Lower leg skin (tissue), 4 donors: Measurements from ENCODE around the gene RERE. TPM values are rescaled to one million over a fixed set of nuclear protein-coding genes. Genes with fewer than 3 reads are reported as not detected.

Source experiments
- DNase-seq, 2 donors: peaks; one replicate each; pipeline ENCODE4 v3.0.0-alpha.2; 2019; ENCODE audit warnings: low spot score in 2 of 2
- H3K4me3 ChIP-seq: fragments of 200-600 bp; sonication (generic); 2 replicates; pipeline ENCODE4 v1.5.1; 2017; ENCODE audit warnings: mild to moderate bottlenecking, low read depth; ENCODE audit not compliant: poor library complexity, severe bottlenecking
- POLR2A ChIP-seq, 2 donors: fragments of 450-650 bp; IDR thresholded peaks; one replicate each; pipeline ENCODE4 v1.6.1; 2016 to 2017; ENCODE audit warnings: antibody characterized with exemption in 2 of 2, mild to moderate bottlenecking in 1 of 2, moderate library complexity in 1 of 2
- WGBS, 2 donors: methylation state at CpG; one replicate each; pipeline ENCODE4 v1.1.5; 2018; 5-methylcytosine and 5-hydroxymethylcytosine counted together
- intact Hi-C: fragments of 100-400 bp; cut with DNase I; formaldehyde crosslinking; loops from one replicate; pipeline ENCODE4 v1.15.0; 2023; ENCODE audit warnings: low total_unique reads
- total RNA-seq, 4 donors: library from RNA; depleted of rRNA; stranded (reverse); fragments of >200 nt; gene quantifications; one replicate each; pipeline ENCODE4 v1.1.0, GENCODE V29; 2016
- TF ChIP-seq, protein P1 (sequence below), 3 donors: fragments of 450-650 bp; IDR thresholded peaks; one replicate each; pipeline ENCODE4 v1.5.1; 2016; ENCODE audit warnings: antibody characterized with exemption in 3 of 3, mild to moderate bottlenecking in 3 of 3, moderate library complexity in 2 of 3

Gene RERE
- total RNA-seq, 4 donors from 2014 or later: 41.0 to 84.9 (median 76.8) TPM

GRCh38 chr1:8693107-8693506 is 124.3 kb downstream of the RERE start:
- intact Hi-C loops: no loop called here
- WGBS, 2 donors: 90 to 93% methylated on average over 3 of the region's 3 CpGs
- no peak overlapping the region for H3K4me3 ChIP-seq
- TF ChIP-seq, protein P1, sequence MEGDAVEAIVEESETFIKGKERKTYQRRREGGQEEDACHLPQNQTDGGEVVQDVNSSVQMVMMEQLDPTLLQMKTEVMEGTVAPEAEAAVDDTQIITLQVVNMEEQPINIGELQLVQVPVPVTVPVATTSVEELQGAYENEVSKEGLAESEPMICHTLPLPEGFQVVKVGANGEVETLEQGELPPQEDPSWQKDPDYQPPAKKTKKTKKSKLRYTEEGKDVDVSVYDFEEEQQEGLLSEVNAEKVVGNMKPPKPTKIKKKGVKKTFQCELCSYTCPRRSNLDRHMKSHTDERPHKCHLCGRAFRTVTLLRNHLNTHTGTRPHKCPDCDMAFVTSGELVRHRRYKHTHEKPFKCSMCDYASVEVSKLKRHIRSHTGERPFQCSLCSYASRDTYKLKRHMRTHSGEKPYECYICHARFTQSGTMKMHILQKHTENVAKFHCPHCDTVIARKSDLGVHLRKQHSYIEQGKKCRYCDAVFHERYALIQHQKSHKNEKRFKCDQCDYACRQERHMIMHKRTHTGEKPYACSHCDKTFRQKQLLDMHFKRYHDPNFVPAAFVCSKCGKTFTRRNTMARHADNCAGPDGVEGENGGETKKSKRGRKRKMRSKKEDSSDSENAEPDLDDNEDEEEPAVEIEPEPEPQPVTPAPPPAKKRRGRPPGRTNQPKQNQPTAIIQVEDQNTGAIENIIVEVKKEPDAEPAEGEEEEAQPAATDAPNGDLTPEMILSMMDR (IDR thresholded peaks at IDR 0.05): no peak
- no peak for TF ChIP-seq POLR2A (IDR thresholded peaks at IDR 0.05)
- no peak for DNase-seq

DNA sequence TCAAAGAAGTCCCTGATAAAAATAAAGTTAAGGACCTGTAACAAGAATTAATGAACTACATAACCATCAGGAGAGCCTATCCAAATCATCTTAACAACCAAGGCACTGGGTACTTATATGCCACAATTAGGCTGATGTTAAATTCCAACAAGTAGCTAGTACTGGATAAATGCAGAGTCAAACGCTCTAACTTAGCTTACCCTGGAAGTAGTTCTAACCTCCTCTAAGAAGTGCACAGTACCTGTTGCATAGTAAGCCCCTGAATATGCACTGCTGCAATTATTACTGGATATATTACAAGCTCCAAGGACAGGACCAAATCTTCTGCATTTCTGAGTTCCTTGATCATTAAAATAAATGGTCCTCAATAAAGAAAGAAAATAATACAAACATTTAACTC is 125.8 kb downstream of the RERE start:
- 89 to 93% methylated on average over 1 of the region's 1 CpG for WGBS, 2 donors
- TF ChIP-seq, protein P1 (IDR thresholded peaks at IDR 0.05): no peak
- TF ChIP-seq POLR2A (IDR thresholded peaks at IDR 0.05): no peak
- no peak for DNase-seq
- H3K4me3 ChIP-seq: no peak overlapping the region
- intact Hi-C loops: no loop called here

DNA sequence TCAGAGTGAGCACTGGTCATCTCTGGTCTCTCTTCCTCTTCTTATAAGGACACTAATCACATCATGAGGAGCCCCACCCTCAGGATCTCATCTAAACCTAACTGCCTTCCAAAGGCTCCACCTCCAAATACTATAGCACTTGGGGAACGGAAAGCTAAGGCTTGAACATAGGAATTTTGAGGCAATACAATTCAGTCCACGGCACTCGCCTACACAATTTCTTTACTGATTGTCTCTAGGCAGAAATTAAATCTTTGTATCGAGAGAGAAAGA is 127.3 kb downstream of the RERE start:
- no peak overlapping the region for H3K4me3 ChIP-seq
- WGBS, 2 donors: 97 to 98% methylated on average over 4 of the region's 4 CpGs
- DNase-seq: no peak
- TF ChIP-seq POLR2A (IDR thresholded peaks at IDR 0.05): no peak
- TF ChIP-seq, protein P1 (IDR thresholded peaks at IDR 0.05): no peak
- intact Hi-C loops: no loop called here

GRCh38 chr1:8689431-8690252 is 127.8 kb downstream of the RERE start:
- no peak overlapping the region for H3K4me3 ChIP-seq
- 91 to 94% methylated on average over 6 of the region's 6 CpGs for WGBS, 2 donors
- TF ChIP-seq POLR2A (IDR thresholded peaks at IDR 0.05): no peak
- TF ChIP-seq, protein P1 (IDR thresholded peaks at IDR 0.05): no peak
- intact Hi-C loops: no loop called here
- DNase-seq: no peak

DNA sequence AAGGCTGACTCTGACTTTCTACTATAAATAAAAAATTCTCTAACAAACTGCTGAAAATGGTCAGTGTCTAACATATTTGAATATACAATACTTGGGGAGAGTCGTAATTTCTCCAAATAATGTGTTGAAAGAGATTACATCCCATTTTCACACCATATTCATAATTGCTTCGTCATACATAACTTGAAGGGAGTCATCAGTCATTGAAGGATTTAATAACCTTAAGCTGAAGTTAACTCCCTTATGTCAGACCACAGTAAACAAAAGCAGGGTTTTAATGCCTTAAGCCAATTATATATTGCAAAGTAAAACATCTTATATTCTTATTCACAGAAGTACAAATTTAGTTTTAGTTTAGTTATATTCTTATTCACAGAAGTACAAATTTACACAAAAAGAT is 129.9 kb downstream of the RERE start:
- TF ChIP-seq POLR2A (IDR thresholded peaks at IDR 0.05): no peak
- no peak overlapping the region for H3K4me3 ChIP-seq
- DNase-seq: no peak
- 88 to 91% methylated on average over 2 of the region's 2 CpGs for WGBS, 2 donors
- intact Hi-C loops: no loop called here

DNA sequence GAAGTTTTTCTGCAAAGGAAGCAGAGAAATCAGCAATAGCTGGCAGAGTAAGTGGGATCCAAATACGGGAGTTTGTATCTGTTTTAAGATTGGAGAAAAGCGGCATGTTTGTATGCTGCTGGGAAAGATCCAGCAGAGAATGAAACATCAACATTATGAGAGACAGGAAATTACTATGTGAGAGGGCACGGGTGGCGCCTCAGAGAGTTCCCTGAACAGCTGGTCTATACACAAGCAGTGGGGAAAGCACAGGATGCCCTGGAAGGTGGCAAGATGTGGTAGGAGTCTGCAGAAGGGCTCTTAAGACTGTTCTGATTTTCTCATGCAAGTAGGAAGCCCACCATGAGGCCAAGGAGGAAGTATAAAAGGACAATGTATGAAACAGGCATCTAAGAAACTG is 130.4 kb downstream of the RERE start:
- intact Hi-C loops: no loop called here
- no peak for DNase-seq
- no peak for TF ChIP-seq POLR2A (IDR thresholded peaks at IDR 0.05)
- TF ChIP-seq, protein P1 (IDR thresholded peaks at IDR 0.05): no peak
- WGBS, 2 donors: 37 to 53% methylated on average over 4 of the region's 4 CpGs
- H3K4me3 ChIP-seq: no peak overlapping the region
